HG03066 (cell line): ENCODE measurements around the gene NKD1.
A peak's percentile ranks its signal among the peaks of the same experiment; 100 is the strongest.
"Not testable (repeated sequence)": the region's sequence is repeated elsewhere in the genome, so short reads cannot be mapped to it uniquely, and the experiment has no call there.

Source experiments
- ATAC-seq: cut with Tn5 transposase; IDR thresholded peaks from one replicate; pipeline ENCODE4 v1.9.1; 2021; ENCODE audit warnings: low read depth; ENCODE audit not compliant: unreplicated experiment

NKD1 gene

DNA sequence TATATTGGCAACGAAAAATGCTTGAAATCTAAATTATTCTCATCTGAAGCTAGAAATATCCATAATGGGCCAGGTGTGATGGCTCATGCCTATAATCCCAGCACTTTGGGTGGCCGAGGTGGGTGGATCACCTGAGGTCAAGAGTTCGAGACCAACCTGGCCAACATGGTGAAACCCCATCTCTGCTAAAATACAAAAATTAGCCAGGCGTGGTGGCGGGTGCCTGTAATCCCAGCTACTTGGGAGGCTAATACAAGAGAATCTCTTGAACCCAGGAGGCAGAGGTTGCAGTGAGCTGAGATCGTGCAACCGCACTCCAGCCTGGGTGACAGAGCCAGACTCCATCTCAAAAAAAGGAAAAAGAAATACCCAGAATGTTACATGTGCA, 11.9 kb upstream of the NKD1 start:
- not testable (repeated sequence) for ATAC-seq

DNA sequence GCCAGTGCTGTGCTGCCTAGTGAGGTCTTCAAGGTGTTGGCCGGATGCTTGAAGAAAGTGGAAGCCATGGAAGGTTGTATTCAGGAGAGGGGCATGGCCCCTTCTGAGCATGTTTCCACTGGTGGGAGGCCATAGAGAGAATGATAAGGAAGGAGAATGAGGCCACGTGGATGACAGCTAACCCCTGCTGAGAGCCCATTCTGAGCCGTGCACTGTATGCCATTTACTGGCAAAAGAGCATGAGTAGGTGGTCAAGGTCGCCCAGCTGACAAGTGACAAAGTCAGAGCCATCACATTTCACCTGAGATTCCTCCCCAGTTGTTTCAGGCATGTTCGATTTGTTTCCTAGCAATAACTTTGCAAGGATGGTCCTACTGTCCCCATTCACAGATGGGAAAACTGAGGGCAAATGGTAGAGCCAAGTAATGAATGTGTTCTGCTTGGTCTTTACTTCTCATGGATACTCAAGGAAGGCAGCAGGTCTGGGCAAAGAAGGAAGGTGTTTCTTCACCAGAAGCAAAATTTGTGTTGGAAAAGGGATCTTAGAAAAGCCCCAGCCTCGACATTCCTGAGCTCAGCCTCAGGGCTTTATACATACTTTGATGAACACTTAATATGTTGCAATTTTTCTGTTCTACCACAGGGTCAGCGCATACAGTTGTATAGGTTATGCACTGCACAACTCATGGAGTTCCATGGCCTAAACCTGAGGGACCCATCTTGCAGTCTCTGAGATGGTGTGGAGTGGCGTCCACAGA, 10.5 kb upstream of the NKD1 start:
- ATAC-seq, result no peak

DNA sequence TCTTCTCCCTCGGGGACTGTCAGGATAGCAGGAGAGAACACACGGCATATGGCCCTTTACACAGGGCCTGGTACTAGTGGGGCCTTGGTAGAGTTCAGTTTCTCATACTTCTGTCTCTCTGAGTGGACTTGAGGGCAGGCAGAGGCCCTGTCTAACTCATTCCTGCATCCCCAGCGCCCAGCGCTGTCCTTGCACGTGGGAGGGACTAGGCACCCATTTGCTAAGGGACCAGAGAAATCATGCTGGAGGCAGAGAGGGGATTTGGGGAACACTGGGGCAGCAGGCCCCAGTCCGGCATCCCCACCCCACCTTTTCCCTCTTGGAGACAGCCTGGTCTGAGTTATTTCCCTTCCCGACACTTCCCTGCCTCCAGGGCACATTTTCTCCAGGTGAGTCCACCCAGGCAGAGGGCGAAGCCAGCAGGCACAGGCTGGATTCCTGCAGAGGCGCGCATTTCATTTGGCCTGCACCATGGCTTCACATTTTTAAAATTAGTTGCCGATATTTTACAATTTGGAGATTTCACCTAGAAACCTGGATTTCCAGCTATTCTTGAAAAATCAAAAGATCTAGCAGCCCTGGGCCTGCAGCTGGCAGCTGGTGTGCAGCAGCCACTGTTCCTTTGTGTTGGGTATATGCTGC, 9.7 kb upstream of the NKD1 start:
- ATAC-seq, result no peak

DNA sequence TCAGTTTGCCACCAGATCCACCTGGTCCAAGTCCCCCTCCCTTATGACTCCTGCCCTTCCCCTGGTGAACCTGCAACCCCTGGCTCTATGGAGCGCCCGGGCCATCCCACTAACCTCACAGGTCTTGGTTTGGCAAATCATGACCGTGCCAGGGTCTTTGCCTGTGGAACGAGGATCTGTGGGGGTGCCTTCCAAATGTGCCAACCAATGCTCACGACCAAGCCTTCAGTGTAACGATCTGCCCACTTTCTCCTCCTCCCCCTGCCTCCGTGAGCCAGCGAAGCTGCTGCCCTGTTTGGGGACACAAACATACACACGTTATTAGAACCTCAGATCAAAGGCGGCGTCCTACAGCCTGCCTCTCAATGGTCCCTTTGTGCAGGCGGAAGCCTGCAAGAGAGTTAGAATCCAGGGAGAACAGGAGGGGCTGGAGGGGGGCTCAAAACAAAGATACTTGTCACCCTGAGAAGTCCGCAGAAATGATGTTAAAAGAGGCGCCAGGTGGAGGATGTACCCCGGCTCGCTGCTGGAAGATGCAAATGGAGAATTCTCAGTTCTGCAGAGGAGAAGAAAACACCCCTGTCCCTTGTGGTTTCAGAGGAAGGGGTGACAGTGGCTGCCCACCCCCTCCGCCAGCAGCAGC, 9.0 kb upstream of the NKD1 start:
- no peak for ATAC-seq

DNA sequence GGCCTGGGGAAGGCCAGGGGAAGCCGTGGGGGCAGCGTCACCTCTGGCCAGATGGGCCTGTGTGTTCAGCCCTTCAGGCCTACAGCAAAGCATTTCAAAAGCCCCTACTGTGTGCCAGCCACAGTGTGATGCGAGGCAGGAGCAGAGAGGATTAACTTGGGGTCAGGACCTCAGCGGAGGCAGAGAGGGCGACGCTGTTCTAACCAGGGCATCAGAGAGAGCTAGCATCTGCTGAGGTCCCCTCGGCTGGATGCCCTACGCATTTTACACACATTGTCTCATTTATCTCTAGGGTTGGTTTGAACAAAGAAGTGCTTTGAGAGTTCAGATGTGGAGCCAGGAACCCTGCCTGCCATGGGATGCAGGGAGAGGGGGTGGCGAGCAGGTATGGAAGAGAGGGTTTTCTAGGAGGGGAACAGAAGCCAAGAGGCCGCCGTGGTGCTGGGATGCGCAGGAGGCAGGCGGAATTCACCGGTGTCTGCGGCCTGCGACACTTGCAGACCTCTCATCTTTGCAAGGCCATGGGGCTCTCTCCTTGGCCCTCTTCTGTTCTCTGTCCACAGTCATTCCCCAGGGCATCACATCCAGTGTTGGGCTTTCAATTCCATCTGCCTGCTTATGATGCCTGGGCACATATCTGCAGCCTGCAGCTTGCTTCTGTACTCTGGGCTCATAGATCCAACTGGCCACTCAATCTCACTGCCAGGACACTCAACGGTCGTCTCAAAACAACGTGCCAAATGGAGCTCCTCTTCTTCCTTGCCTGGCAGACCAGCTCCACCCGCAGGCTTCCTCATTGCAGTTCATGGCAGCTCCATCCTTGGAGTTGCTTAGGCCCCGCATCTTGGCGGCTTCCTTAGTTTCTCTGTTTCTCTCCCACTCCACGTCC, 8.1 kb upstream of the NKD1 start:
- ATAC-seq, result no peak

DNA sequence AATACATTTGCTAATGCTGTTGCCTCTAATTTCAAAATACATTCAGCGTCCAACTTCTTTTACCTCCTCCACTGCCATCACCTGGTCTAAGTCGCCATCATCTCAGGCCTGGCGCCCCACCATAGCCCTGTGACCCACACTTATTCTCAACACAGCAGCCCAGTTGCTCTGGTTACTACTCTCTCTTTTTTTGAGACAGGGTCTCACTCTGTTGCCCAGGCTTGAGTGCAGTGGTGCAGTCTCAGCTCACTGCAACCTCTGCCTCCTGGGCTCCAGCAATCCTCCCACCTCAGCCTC, 7.5 kb upstream of the NKD1 start:
- ATAC-seq, result no peak

DNA sequence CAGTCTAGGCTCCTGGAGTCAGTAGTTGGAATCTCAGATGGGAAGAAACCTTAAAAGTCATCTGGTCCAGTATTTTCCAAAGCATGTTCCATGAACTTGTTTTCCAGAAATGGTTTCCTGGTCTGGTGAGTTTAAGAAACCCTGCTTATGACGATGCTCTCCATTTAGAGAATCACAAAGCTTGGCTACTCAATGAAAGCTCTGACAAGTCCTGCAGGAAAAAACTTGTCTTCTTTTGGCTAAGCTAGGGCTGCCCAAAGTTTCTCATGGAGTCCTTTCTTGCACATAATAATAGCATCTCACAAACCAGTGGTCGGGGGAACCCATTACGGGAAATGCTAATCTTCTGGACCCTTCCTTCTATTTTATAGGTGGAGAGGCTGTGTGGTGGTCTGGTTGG, 5.5 kb upstream of the NKD1 start:
- no peak for ATAC-seq

DNA sequence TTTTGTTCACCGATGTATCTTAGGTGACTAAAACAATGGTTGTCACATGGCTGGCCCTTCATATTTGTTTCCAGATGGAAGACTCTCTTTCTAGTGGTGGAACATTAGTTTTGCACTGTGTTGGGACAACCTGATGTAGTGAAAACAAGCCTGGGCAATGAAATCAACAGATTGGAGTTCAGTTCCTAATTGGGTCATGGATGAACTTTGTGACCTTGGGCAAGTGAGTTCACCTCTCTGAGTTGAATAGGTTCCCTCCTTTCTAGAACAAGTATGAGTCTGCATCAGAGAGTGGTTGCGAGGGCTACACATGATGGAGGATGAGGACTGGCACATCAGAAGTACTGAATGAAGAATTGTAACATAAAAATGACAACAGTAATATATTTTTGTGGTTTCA, 2.1 kb upstream of the NKD1 start:
- ATAC-seq, result no peak

DNA sequence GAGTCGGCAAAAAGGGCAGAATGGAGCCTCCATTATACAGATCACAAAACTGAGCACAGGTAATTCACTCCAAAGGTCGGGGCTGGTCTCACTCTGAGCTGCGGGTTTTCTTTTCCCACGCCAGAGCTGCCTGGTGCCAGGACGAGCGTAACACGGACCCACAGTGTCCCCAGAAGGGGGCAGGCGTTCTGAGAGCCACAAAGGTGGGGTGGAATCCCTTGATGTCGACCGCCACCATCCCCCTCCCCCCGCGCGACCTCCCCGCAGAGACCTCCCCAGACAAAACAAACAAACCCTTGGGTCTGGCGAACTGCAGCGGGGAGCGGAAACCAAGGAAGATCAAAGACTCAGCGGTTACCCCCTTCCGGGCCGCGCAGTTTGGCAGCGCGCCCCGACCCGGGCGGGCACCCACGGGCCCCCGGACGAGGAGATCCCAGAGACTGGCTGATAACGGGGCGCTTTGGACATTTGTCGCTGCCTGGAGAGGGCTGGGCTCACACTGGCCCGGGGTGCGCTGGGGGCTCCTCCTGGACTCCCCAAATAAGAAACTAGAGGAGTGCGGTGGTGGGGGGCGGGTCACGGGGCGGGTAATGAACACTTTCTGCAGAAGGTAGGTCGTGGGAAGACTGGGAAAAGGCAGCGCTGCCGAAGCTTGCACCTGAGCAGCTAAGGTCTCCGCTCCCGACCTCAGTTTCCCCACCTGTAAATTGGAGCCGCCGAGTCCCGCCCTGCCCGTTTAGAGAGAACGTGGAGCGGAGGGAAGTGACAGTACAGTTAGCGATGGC, 664 bp upstream of the NKD1 start:
- peak; percentile 34 for ATAC-seq

DNA sequence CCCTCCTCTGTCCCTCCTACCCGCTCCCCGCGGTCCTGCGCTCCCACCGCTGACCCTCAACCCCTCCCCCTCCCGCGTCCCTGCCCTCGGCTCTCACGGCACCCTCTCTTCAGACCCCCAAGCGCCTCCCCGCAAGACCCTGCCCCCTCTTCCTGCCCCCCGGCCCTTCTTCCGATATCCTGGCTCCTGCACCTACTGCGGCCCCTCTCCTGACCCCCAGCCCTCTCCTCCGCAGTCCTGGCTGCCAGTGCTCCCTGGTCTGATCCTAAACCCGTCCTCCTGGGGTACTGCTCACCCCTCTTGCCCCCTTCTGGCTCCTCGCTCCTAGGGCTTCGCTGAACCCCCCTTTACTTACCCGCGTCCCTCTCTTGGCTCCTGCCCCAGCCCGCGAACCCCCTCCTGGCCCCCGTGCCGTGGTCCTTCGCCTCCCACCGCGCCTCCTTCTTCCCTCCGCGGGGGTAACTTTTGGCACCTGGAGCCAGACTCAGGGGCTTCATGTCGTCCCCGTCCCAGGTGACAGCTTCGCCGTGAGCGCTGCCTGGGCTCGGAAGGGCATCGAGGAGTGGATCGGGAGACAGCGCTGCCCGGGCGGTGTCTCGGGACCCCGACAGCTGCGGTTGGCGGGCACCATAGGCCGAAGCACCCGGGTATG, 839 bp downstream of the NKD1 start:
- no peak for ATAC-seq

DNA sequence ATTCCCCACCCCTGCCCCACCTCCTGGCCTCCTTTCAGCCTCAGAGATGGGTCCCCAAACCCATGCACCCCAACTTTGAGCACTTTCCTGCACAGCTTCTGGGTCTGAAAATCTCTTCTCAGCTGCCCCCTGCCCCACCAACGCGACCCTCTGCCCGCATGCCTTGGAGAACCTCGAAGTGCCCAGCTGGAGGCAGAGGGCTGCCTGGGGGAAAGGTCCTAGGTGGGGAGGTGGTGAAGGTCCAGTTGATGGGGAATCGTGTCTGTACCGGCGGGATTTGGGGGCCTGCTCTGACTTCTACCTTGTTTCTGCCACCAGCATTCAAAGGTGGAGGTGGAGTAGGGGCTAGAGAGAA, 1.3 kb downstream of the NKD1 start:
- no peak for ATAC-seq

DNA sequence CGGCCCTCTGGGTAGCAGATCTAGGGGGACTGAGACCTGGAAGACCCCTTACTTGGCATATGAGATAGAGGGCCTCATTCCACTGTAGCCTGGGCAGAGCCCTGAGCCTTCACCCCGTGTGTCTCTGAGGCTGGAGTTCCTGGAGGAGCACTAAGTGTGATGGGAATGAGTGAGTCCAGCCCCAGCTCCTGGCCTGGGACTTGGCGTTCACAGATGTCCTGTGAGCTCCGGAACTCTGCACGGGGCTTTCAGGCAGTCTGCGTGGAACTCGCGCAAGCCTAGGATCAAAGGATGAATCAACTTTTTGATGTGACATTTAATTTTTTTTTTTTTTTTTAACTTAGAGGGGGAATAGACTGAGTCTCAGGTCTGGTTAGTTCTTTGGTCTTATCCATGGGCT, 1.8 kb downstream of the NKD1 start:
- no peak for ATAC-seq

DNA sequence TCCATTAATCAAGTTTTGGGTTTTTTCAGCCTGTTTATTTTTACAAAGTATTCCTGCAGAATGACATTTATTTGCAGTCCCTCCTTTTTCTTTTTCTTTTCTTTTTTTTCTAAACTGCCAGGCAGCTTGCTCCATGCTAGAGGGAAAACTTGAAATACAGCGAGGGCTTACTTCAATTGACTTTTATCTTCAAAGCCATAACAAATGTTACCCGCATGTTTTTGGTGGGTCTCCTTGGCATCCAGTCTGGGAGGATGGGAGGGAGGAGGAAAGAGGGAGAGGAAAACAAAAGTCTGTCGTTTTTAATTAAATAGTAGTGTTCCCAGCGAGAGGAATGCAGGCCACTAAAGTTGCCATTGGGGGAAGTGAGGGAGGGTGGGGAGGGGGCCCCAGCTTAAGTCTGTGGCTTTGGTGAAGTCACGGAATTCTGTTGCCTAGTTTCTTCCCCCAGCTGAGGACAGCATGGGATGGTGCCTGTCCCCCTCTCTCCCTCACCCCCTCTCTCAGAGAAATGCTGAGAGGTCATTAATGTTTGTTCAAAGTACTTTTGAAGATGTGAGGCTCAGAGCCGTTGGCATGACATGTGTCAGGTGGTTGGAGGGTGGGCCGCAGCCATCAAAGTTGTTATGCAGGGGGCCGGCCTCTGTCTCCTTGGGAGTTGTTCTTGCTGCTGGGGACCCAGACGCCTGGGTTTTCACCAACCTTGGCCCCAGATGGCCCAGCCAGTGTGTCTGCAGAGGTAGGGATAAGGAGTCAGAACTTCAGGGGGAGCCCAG, 2.9 kb downstream of the NKD1 start:
- ATAC-seq, result no peak

DNA sequence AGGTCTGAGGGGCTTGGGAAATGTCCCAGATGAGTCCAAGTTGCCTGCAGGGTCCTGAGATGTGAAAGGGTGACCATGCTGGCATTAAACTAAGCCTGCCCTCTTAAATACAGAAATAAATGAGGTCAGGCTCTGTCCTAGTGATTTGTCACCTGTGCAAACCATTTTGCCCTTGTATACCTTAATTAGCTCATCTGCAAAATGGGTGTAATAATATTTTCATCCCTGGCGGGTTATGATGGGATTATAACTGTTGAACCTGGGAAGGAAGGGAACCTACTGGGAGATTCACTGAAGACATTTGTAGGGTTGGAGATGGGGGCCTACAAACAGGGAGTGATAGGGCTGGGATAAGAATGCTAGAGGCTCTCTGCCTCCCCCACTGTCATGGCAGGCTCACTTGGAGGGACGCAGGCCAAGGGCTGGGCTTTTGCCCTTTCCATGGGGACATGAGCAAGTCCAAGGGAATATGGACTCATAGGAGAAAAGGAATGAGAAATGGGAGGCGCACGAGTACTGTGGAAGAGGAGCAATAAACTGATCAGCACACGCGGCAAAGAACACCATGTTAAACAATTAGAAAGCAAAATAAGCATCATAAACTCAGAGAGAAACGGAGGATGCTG, 4.4 kb downstream of the NKD1 start:
- ATAC-seq, result no peak

DNA sequence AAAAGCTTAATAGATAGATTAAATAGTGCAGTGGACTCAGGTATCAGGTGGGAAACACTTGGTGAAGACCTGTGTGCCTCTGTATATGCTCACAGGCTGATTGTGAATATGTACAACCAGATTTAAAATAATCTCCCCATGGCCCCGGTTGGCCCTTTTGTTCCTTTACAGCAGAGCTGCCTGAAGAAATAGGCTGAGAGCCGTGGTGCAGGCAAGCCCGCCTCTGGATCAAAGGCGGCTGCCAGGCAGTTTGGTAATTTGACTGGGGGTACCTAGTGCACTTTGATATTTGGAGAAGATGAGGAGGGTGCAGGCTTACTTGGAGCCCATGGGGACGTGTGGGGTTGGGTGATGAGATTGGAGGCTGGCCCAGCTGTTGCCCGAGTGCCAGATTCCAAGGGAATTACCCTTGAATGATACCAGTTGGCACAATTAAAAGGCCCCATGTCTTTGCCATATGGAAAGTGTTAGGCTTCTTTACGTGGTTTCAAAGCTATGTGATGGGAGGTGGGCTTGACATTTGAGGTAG, 5.0 kb downstream of the NKD1 start:
- no peak for ATAC-seq

DNA sequence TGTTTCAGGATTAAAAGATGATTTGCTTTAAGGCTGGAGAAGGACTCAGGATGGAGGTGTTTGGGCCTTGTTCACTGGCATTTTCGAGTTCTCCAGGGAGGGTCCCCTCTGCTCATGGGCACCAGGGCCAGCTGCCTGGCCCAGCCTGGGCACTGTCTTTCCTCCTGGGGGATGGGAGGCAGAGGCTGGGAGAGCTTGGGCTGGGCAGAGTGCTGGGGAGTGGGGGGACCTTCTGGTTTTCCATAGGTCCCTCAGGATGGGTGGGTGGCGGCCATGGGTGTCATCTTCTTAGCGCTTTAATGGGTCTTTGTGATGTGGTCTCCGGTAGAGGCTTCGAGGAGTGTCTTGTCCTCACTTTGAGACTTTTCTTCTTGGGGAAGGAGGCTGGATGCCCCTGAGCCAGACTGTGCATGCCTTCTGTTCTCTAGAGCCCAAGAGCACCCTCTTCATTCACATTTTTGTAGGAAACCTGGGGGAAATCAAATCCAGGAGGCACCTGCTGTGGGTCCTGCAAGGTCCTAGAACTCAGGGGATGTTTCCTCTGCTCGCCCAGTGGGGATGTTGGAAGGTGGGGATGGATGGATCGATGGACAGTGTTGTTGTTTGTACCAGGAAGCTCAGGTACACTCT, 5.7 kb downstream of the NKD1 start:
- no peak for ATAC-seq

DNA sequence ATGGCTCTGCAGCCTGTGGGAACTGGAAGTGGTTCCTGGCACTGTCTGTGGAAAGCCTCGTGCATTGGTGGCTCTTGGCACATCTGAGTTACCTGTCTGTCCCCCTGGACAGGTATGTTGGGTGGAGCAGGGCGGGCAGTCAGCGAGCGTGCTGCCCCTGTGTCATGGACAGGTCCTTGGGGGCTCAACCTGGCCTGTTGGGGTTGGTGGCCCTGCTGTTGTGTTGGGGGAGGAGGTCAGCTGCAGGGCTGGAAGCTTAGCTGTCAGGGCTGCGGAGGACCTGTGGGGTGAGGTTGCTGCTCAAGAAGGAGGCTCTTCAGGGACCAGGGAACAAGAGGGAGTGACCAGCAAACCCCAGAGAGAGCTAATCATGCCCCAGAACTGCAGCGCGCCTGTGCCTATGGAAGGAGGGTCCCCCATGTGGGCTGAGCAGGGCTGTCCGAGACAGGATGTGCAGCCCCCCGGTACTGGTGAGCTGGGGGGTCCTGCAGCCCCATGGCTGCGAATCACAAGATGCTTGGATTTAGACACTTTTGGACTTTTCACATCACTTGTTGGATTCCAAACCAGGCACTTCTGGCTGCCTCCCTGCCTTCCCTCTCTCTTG, 7.2 kb downstream of the NKD1 start:
- ATAC-seq, result no peak
